NCI-H128 (cell line): ENCODE results near the gene GVQW3.

ENCODE experiments used
- DNase-seq: peaks from one replicate; lab custom pipeline; 2025; ENCODE audit not compliant: unreplicated experiment; lab: John Stamatoyannopoulos, UW

GVQW3 gene

GRCh38 chr11:76445121-76446084, 64.3 kb downstream of the GVQW3 start:
- DNase-seq, result peak; percentile 57

- no peak for DNase-seq
Measured at GRCh38 chr11:76448506-76448905, 67.4 kb downstream of the GVQW3 start.

- DNase-seq, result no peak
Measured at GRCh38 chr11:76453248-76453647, 72.1 kb downstream of the GVQW3 start.

- DNase-seq, result no peak
Measured at GRCh38 chr11:76455331-76455730, 74.2 kb downstream of the GVQW3 start.

GRCh38 chr11:76455931-76456330, 74.8 kb downstream of the GVQW3 start:
- no peak for DNase-seq

- DNase-seq, result no peak
Measured at GRCh38 chr11:76456571-76456970, 75.4 kb downstream of the GVQW3 start.
